DMS53 treated with DMSO at 0.1 percent for 48 hours (cell line): Measurements from ENCODE around the gene ARHGAP26.

Experiments
- DNase-seq: peaks from one replicate; lab custom pipeline; 2025; ENCODE audit not compliant: unreplicated experiment; lab: John Stamatoyannopoulos, UW

ARHGAP26 gene

DNA sequence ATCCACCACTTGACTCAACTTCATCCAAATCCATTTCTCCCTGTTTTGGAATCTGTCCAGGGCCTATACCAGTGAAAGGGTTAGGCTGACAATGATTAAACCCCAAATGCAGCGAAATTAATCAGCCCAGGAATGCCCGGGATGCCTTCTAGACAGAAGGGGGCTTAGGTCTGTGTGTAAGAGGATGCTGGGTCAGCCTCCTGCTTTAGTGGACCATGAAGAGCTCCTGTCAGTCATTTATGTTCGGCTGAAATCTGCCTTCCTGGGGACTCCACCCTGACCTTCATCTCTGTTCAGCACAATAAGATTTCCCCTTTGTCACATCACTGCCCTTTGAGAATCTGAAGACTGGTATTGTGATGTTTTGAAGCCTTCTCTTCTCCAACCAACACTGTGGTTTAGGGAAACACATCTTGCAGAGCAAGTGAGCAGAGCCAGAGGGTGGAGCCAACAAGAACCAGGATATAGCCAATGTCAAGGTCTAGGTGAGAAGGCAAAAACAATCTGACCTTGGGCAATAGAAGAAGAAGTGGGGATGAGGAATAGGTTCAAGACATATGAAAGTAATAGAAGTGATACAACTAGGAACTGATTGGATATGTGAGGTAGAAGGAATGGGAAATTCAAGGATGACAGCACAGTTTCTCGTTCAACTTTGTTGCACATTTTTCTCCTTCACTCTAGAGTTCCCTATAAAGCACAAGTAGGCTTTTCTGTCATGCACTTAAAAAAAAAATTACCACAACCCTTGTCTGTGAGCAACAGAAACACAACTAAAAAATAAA lies 234.4 kb downstream of the ARHGAP26 start:
- DNase-seq, result no peak

DNA sequence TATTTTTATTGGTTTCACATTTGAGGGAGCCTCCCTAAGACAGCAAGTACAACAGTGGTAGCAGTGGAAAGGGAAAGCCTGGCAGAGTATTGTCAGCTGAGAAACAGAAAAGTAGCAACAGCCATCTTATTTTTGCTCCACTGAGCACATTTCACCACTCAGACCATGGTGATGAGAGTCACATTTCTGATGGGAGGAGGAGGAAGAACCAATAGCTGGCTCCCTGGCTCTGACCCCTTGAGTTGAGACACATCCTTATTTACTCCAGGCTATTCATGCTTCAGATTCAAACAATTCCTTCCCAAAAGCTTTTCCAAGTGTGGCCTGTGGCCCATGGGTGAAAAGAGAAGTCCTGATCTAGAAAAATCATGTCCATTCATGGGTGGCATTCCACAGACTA lies 236.3 kb downstream of the ARHGAP26 start:
- DNase-seq, result no peak

DNA sequence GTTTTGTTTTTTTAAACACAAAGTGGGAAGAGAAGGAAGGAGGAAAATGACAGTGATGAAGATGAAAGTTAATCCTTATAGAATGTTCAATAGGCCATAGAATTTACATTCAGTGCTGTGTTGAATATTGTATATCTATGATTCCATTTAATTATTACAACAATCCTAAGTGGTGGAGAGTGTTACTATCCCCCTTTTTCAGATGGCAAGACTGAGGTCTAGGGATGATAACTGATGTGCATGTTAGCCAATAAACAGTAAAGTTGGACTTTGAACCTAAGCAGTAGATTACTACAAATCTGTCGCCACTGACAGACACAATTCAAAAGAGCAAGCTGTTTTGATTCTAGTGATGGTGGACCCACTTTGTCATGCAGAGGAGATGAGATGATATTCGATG lies 237.9 kb downstream of the ARHGAP26 start:
- DNase-seq, result no peak

DNA sequence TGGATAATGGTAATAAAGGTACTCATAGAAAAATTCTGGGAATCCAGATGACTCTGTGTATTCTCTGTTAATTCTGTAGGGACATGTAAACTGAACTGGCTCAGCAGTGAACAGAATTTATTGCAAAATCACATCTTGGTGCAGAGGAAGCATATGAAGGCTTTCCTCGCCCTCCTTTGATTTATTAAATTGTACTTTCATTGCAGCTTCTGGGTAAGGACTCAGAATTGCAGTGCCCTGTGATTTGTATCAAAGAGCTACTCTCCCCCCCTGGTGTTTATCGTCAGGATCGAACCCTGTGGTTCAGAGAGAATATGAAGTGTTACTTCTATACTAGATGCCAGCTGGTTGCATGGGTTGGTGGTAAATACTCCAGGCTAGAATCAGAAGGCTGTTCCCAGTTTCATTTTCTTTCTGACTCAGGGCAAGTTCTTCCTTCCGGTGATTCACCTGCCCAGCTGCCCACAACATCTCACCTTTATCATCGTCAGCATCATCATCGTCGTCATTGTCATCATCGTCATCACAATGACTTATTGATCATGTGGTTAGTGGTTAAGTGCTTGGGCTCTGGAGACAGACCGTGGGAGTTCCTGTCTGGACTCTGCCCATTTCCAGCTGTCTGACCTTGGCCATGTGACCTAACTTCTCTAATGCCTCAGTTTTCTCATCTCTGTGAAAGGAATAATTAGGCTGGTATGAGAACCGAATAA lies 238.8 kb downstream of the ARHGAP26 start:
- peak; percentile 97 for DNase-seq

DNA sequence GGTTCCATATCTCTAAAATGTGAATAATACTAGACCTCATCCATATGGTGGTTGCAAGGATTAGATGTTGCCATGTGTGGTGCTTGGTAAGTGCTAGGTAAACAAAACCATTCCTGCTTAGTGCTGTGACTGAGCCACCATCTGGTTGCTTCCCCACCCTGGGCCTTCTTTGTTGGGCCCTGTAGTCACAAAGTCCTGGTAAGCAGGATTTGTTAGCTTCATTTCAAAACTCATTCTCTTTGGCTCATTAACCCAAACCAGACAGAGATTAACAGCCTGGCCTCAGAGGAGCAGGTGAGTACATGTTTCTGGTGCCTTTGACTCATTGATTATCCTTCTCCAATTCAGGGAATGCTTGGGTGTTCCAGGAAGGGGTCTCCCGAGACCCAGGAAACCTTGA lies 240.2 kb downstream of the ARHGAP26 start:
- peak; percentile 91 for DNase-seq

DNA sequence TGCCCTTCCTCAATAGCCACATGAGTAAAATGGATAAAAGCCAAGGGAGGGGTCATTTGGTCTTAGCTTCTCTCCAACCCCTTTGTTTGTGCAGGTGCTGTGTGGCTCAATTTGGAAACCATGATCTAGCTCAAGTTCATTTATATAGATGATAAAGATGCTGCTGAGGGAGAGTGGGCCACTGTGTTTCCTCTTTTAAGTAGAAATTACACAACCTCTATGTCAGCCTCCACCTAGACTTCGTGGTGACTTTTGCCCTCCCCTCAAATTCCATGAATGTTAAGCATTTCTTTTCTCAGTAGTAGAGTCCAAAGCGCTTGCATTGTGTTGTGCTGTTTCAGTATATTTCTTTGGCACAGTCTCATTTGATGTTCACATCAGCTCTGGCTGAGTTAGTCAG lies 241.4 kb downstream of the ARHGAP26 start:
- DNase-seq, result peak; percentile 34

DNA sequence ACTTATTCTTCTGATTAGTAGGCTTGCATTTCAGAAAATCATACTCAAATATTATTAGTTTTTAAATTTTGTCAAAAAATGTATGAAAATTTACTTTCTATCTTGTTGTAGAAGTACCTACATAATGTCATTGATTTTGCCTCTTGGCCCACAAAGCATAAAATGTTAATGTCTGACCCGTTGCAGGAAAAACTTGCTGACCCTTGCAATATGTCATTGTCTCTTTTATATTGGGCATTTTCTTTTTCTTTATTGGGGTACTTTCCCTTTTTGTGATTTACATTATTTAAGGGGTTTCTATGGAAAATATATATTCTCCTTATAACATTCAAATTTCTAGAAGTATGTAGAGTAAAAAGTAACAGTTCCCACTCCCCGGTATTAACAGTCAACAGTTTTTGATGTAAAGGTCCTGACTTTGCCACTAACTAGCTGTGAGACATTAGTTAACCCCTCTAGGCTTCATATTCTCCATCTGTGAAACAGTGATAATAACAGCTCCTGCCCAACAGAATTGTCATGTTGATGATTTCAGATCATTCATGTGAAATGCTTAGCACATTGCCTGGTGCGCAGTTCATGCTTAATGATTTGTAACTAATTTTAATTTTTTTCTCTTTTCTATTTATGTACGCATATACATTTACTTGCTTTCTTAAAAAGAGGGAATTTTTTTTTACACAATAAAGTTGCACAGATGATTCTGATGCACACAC lies 243.2 kb downstream of the ARHGAP26 start:
- no peak for DNase-seq

DNA sequence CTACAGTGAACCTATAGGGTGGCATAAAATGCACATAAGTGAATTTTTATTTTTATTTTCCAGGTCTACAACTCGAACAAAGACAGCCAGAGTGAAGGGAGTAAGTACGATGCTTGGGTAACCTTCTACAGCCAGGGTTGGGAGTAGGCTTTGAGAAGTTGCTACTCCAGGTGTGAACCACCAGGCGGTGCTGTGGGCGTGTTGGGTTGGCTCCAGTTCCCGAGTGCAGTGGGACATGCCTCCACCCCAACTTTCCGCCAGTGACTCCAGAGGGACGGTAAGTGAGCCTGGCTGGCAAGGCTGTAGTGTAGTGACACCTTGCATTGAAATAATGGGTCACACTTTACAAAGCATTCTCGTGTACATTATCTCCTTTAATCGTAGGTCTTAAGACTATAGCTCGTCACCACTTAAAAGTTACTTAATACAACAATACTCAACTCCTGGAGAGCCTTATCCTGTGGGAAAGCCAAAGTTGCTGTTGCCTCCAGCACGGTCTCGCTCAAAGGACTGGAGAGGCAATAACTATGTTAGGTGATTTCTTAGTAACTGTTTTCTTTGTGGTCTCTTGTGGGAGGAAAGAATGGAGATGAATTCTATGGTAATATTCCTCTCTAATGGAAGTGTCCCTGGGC lies 244.0 kb downstream of the ARHGAP26 start:
- no peak for DNase-seq

DNA sequence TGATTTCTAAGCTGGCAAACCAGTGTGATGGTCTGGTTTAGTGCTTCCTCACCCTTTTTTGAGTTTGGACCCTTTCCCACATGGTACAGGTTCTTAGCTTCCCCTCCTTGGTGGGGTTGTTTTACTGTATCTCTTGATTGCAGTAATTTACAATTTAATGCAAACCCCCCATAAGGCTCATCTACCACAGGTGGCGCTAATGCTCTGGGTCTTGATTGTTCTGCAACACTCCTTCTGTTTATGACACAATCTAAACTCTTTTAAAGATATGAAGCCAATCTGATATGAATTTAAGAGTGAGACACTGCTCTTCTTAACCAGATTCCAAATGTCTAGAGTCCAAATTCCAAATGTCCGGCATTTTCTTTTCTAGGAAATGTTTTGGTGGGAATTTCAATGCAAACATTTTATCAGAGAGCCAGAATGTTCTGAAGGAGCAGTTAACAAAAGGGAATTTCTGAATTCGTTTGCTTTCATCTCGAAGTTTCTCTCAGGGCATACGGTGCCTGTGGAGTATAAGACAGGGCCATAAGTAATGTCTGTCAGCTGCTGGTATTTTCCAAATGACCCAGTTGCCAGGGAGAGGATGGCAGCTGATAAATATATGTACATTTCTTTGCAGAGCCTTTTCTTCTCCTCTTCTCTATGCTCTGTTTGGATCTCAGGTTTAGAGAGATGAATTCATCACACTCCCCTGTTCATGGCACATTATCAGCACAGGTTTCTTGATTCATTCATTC lies 246.8 kb downstream of the ARHGAP26 start:
- DNase-seq, result peak; percentile 47

DNA sequence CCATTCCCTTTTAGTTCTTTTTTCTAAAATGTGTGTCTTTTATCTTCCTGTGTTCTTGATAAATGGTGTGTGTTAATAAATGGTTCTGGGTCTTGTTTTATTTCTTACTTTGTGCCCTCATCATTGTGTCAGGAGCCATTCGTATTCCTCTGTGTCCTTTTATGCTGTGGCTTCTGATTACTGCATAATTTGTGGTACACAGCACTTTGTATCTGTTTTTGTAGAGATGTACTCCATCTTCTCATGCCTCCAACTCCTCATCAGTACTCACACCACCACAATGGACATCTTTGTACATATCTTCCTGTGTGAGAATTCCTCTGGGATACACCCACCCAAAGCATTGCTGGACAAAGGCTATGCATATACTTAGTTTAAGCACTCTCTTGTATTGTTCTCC lies 247.4 kb downstream of the ARHGAP26 start:
- no peak for DNase-seq

DNA sequence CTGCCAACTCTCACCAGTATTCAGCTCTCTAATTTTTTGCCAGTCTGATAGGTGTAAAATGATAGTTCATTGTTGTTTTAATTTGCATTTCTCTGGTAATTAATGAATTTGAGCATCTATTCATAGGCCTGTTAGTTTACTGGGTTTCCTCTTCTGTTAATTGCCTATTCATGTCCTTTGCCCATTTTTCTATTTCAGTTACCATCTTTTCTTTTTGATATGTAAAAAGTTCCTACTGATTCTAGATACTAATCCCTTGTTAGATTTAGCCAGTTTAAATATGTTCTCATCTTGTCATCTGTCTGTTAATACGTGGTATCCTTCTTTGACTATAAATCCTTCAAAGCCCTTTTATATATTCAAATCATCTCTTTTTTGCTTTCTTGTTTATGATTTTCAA lies 247.8 kb downstream of the ARHGAP26 start:
- DNase-seq, result no peak

DNA sequence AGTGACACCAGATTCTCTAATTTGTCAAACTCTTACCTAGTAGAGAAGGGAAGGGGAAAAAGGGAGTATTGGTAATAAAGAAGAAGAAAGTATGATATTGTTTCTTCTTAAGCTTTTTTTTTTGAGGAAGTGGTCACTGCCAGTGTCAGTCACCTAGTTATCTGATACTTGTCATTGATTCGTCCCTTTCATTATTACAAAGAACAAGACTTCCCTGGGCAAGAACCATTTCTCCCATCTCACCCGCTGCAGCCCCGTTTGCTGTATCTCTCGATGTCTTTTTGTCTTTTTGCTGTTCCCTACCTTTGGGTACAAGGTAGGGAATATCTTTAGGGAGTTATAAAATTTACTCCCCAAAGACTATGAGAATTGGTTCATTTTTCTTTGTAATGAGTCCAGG lies 249.0 kb downstream of the ARHGAP26 start:
- no peak for DNase-seq

DNA sequence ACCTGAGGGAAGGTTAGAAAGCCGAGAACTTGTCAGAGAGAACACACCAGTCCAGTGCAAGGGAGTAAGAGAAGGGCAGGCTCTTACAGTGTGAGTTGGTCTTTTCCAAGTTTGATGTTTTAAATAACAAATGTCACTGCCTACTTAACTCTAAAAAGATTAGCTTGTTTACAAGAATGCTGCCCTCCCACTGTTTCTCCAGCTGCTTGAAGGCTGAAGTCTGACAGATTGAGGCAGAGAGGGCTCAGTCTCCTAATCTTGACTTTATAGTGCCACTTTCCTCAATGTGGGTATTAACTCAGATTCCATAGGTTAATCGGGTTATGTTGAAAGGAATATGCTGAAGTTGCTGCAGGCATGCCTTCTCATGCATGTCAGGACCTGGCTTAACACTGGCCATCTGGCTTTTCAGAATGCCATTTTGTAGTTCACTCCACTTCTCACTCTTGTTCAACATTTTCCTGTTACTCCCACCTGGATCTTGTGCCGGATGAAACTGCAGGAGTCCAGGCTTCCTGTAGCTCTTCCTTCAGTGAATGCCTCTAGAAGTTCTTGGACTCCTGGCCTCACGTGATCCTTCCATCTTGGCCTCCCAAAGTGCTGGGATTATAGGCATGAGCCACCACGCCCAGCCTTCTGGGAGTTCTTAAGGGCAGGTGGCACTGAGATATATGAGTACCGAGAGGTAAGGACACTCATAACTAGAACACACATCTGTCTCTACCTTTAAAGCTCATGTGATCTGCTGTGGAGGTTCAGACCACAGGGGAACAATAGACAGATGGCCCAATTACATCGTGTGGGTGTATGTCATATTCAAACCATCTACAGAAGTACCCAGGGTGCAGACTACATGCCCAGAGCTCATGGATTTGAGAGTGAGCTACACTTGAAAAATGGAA lies 249.7 kb downstream of the ARHGAP26 start:
- no peak for DNase-seq

DNA sequence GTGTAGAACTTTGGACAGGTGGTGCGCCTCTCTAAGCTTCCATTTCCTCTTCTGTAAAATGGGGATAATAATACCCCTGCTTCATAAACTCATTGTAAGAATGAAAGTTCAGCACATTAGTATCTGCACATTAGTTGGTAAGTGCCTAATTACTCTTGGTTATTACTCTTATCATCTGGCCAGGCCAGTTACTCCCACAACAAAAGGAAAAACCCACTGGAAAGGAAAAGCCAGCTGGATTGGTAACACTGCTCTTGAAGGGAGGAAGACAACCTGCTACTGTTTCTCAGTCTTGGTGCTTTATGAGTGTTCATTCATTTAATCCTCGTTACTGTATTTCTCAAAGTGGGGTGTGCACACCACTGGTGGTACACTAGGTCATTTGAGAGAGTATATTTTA lies 251.4 kb downstream of the ARHGAP26 start:
- no peak for DNase-seq

DNA sequence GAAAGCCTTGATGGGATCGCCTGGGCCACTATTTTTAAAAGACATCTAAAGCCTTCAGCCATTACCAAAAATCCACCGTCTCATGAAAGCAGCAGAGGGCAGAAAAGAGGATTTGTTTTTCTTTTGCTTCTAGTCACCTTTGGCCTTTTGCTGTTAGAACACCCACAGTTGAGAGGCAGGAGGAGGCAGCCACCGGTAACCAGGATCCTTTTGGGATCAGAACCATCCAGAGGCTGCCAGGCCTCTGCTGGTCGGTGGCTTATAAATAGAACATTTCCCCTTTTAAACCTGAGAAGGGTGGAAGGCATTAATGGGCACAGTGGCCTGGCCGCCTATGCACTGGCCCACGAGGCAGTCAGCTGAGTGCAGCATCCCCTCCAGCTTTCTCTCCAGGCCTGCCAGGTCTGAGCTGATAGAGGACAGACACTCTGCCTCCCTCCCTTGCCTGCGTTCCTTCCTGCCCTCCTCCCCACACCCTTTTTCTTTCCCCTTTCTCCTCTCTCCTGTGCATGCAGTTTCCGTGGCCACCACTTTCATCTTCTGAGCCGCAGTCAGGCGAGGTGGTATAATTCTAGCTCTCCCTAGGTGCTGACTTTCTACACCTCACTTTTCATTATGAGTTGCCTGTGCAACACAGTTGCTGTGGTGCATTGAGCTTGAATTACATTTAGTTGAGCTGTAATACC lies 253.4 kb downstream of the ARHGAP26 start:
- no peak for DNase-seq

DNA sequence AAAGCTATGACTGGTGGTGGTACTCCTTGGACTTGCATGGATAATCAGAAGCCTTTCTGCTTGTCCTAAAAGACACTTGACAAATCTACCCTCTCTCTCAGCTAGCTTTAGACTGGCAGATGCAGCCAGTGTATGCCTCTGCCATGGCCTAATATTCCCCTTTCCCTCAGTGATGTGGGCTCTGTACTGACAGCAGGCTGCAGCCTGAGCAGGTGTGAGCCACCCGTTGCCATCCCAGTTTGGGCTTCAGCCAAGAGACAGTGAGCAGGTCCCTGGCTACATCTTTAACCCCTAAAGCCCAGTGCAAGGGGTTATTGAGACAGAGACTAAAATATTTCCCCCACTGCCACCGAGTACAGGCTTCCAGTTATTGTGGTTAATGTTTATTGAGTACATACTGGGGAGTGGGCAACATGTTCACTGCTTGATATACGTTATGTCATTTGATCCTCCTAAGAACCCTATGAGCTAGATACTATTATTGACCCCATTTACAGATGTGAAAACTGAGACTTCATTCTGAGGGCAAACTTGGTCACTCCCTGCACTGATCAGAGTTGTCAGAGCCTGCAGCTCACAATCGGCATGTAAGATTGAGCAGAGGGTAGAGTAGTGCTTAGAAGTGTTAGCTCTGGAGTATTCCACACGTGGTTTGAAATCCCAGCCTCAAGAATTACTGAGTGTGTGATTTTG lies 254.2 kb downstream of the ARHGAP26 start:
- peak; percentile 32 for DNase-seq

DNA sequence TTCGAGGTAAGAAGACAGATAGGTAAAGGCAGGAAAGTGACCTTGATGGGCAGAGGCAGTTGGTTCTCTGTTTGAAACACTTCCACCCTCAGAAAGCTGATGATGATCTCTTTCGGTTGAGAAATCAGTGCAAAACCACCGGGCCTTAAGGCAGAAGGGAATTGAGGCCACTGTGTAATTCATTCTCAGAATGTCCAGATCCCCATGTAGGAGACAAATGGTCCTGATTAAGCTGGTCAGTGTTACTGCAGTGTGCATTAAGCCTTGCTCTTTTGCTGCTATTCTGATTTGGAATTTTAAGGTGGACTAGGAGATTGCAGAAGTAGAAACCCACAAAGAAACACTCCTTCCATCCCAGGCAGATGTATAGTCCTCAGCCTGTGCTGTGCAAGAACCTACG lies 255.2 kb downstream of the ARHGAP26 start:
- DNase-seq, result no peak

DNA sequence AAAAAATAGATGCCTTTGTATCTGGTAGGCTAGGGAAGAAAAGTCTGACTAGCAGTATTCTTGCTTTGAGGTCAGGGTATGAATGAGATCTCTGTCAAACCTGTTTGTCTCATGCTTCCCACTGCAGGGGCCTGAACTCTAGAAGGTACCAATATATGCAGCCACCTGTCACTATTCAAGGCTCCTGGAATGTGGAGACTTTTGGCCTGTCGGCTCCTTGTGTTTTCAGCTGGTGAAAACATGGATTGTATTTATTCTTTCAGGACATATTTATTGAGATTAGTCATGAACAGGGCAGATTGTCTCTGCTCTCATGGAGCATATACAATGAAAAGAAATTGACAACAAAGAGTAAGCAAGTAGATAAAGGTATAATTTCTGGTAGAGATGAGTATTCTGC lies 255.8 kb downstream of the ARHGAP26 start:
- peak; percentile 86 for DNase-seq

DNA sequence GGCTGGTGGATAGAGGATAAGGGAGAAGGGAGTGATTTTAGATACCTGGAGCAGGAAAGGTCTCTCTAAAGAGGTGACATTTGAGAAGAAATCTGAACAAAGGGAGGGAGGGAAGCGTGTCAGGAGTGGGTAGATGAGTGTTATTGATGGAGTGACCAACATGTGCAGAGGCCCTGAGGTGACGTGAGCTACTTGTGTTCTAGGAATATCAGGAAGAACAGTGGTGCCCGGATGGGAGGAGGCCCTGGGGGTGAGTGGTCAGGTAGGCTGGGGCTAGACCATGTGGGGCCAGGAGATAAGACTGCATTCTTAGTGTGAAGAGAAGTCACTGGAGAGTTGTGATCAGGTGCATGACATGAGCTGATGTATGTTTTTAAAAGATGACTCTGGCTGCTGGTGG lies 256.2 kb downstream of the ARHGAP26 start:
- peak; percentile 88 for DNase-seq
